ENCODE measurements around the gene WDR47. TPM values are rescaled to one million over a fixed set of nuclear protein-coding genes. Genes with fewer than 3 reads are reported as not detected.

The WDR47 gene
- total and polyA plus RNA-seq, 10 of the 15 experiments (the other 5 are each of a cell fraction or from before 2014, with no cell fraction given): 2.4 to 9.7 (median 5.9) TPM

- TF ChIP-seq EP300 (IDR thresholded peaks at IDR 0.05; ENCODE audit: borderline replicate concordance in 1 of 2, control insufficient read depth in 1 of 2, low read depth in 2 of 2, low read length in 2 of 2): peak in 1 of 2 experiments; percentile 47; a peak in 1 of 4 replicates
- TF ChIP-seq FOXK2 (IDR thresholded peaks at IDR 0.05): no peak
- peak; percentile 89 for TF ChIP-seq IKZF1 (conservative IDR thresholded peaks at IDR 0.05)
- peak; percentile 98 for TF ChIP-seq POLR2A (IDR thresholded peaks at IDR 0.05; ENCODE audit: low read depth, low read length)
- no peak for TF ChIP-seq RCOR1 (conservative IDR thresholded peaks at IDR 0.05; ENCODE audit: low read depth, low read length)
- TF ChIP-seq E4F1 (IDR thresholded peaks at IDR 0.05; ENCODE audit: borderline replicate concordance, partially characterized antibody): peak; percentile 98
- TF ChIP-seq CBFB (IDR thresholded peaks at IDR 0.05; ENCODE audit: low read depth): peak; percentile 79; the same call in 1 of the 2 replicates
- TF ChIP-seq ZNF274 (IDR thresholded peaks at IDR 0.05; ENCODE audit: insufficient read depth, insufficient read length): no peak
- TF ChIP-seq BHLHE40 (IDR thresholded peaks at IDR 0.05; ENCODE audit: borderline replicate concordance in 1 of 2, low read depth in 2 of 2, low read length in 1 of 2): peak in 1 of 2 experiments; percentile 41; a peak in 1 of 4 replicates
- no peak; the same call in 1 of the 2 replicates for TF ChIP-seq SMARCA5 (IDR thresholded peaks at IDR 0.05)
- peak; percentile 77 for TF ChIP-seq TAF1 (IDR thresholded peaks at IDR 0.05; ENCODE audit: borderline replicate concordance, low read depth, low read length)
- no peak for TF ChIP-seq ZBTB33 (IDR thresholded peaks at IDR 0.05)
- peak; percentile 93 for TF ChIP-seq CREM (IDR thresholded peaks at IDR 0.05; ENCODE audit: low read depth)
Measured at GRCh38 chr1:109075531-109076490, 33.9 kb upstream of the WDR47 start, which contains the start of gene TAF13 (continued).
